Right renal cortex interstitium (tissue), 3 donors: ENCODE measurements around the gene PDP2. TPM values are rescaled to one million over a fixed set of nuclear protein-coding genes. Genes with fewer than 3 reads are reported as not detected.
"Not testable (repeated sequence)": the region's sequence is repeated elsewhere in the genome, so short reads cannot be mapped to it uniquely, and the experiment has no call there.

ENCODE experiments used
- DNase-seq, 3 donors: peaks; one replicate each; pipeline ENCODE4 v3.0.0-alpha.2; 2013; ENCODE audit warnings: low read depth in 3 of 3, low spot score in 2 of 3
- polyA plus RNA-seq, 3 donors: library from polyadenylated mRNA; unstranded; fragments of 120-200 nt; gene quantifications; one replicate each; pipeline ENCODE4 v1.2.1, GENCODE V29; 2013; ENCODE audit not compliant: insufficient read length in 3 of 3

PDP2 gene
- polyA plus RNA-seq, 3 donors = 12.3 to 12.9 (median 12.7) TPM

DNA sequence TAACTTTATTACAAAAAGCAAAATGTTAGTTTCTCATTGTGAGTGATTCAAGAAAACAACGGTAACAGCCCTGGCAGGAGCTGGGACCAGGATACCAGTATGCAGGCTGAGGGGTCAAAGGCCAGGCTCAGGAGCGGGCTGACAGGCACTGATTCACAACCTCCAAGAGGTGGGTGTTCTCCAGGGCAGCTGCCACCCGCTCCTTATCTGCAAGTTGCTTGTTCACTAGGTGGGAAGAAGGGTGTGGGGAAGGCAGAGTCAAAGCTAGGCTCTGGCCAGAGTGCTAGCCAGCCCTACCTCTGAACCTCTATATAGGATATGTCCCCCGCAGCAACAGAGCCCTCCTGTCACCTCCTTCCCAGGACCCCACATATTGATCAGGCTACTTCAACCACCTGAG is 51.8 kb downstream of the PDP2 start:
- no peak for DNase-seq

GRCh38 chr16:66933776-66934137 is 53.4 kb downstream of the PDP2 start:
- DNase-seq = no peak

DNA sequence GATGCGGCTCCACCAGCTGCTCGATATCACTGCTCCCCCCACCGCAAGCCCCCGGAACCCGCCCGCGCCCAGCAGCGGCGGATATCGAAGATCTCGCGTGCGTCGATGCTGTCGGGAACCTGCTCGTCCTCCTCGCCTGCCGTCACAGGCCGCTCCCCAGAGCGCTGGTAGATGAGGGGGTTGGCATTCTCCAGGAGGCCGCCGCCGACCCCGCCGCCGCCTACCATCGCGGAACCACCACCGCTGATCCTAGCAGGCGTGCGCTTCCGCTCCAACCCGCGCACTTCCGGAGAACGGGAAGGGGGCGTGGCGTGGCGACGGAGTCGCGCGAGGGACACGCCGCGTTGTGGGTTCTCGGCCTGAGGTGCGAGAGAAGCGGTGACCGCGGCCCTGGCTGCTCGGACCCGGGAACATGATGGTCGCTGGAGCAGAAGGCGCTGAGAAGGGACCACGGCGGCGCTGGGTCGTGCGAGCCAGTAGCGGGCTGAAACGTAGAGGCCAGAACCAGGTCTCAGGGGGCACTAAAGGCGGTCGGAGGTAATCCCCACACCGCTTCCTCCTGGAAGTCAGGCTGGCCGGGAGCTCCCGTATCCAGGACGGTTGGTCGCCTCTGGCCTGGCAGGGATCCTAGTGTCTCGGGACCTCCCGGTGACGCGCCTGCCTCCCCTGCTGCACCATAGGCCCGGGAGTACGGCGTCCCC is 54.0 kb downstream of the PDP2 start, which contains the start of gene CIAO2B:
TSS of gene CIAO2B (minus strand) at position 265 of the 701 bp plus-strand sequence. CDS start at position 227, 38 bp downstream.
- DNase-seq = peak; percentile 71 to 78 (median 72)

GRCh38 chr16:66934839-66935313 is 54.6 kb downstream of the PDP2 start:
- not testable (repeated sequence) for DNase-seq

- DNase-seq = no peak
Observed at GRCh38 chr16:66935314-66936011, 55.1 kb downstream of the PDP2 start, which contains the start of gene CES2. Gene CES2 (plus strand): TSS chr16:66935516. CDS start chr16:66935636, 120 bp downstream.

- no peak for DNase-seq
Observed at GRCh38 chr16:66936462-66936861, 56.1 kb downstream of the PDP2 start.

DNA sequence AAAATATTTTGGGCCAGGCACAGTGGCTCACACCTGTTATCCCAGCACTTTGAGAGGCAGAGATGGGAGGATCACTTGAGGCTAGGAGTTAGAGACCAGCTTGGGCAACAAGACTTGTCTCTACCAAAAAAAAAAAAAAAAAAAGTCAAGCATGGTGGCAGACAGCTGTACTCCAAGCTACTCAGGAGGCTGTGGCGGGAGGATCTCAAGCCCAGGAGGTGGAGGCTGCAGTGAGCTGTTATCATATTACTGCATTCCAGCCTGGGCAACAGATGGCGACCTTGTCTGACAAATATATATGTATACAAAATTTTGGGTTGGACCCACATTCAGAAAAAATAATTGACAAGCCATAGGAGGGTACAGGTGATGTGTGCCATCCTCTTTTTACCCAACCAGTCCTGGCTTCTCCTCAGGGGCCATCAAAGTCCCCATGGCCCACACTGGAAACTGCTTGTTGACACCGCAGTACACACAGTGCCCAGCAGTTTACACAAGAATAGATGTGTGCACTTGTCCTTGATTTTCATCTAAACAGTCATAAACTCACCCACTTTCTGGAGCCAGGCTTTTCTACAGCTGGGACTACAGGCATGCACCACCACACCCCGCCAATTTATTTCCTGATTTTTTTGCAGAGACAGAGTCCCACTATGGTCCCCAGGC is 56.7 kb downstream of the PDP2 start:
- no peak for DNase-seq

- no peak for DNase-seq
Observed at GRCh38 chr16:66937725-66938337, 57.5 kb downstream of the PDP2 start.

GRCh38 chr16:66939366-66939765 is 59.1 kb downstream of the PDP2 start:
- no peak for DNase-seq

DNA sequence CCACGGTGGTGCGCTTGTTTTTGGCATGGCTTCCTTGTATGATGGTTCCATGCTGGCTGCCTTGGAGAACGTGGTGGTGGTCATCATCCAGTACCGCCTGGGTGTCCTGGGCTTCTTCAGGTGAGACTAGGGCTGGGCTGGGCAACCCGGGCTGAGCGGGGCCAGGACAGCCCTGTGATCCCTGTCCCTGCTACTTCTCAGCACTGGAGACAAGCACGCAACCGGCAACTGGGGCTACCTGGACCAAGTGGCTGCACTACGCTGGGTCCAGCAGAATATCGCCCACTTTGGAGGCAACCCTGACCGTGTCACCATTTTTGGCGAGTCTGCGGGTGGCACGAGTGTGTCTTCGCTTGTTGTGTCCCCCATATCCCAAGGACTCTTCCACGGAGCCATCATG is 59.9 kb downstream of the PDP2 start:
- DNase-seq = no peak

Other genes starting within 250 kb of the PDP2 start
- 10 to 100 TPM; 69.1 to 70.8 (median 69.4) TPM for gene CMTM4, start 183.8 kb upstream of the PDP2 start, polyA plus RNA-seq
- gene DYNC1LI2, start 128.9 kb upstream of the PDP2 start, polyA plus RNA-seq = 100 to 1,000 TPM in 1 of 3 donors, 10 to 100 TPM in 2; 96.3 to 104 (median 97.4) TPM
- gene TERB1, start 78.9 kb upstream of the PDP2 start, polyA plus RNA-seq = under 1 TPM in 1 of 3 donors, not detected in 2; 0.16 TPM
- 10 to 100 TPM; 83.5 to 89.4 (median 84.9) TPM for gene NAE1, start 49.5 kb upstream of the PDP2 start, polyA plus RNA-seq
- gene CA7, start 36.1 kb upstream of the PDP2 start, polyA plus RNA-seq = under 1 TPM; 0.11 to 0.25 (median 0.24) TPM
- 100 to 1,000 TPM; 228 to 269 (median 251) TPM for gene CDH16, start 38.4 kb downstream of the PDP2 start, polyA plus RNA-seq
- gene RRAD, start 45.0 kb downstream of the PDP2 start, polyA plus RNA-seq = 1 to 10 TPM; 1.9 to 3.2 (median 2.1) TPM
- 10 to 100 TPM; 76.4 to 98.5 (median 95.7) TPM for gene CIAO2B, start 53.9 kb downstream of the PDP2 start, polyA plus RNA-seq
- gene CES2, start 55.0 kb downstream of the PDP2 start, polyA plus RNA-seq = 10 to 100 TPM; 39.6 to 45.2 (median 39.7) TPM
- gene CES3, start 80.8 kb downstream of the PDP2 start, polyA plus RNA-seq = 1 to 10 TPM; 1.3 to 3.1 (median 1.8) TPM
- 1 to 10 TPM; 6.1 to 6.8 (median 6.7) TPM for gene CES4A, start 108.1 kb downstream of the PDP2 start, polyA plus RNA-seq
- 10 to 100 TPM; 64.9 to 70.8 (median 66.6) TPM for gene CBFB, start 148.6 kb downstream of the PDP2 start, polyA plus RNA-seq
- gene PHAF1, start 229.4 kb downstream of the PDP2 start, polyA plus RNA-seq = 10 to 100 TPM; 22.9 to 26.7 (median 23.1) TPM